Thoracic aorta endothelial cell (primary cell): Measurements from ENCODE around the gene RIGI. TPM values are rescaled to one million over a fixed set of nuclear protein-coding genes. Genes with fewer than 3 reads are reported as not detected.

ENCODE experiments used
- total RNA-seq: library from RNA; depleted of rRNA; stranded (reverse); fragments of >200 nt; gene quantifications from 2 replicates; pipeline ENCODE4 v1.2.3, GENCODE V29; 2012

Gene RIGI
- total RNA-seq, result 24.5 and 28.9 TPM in 2 replicates

DNA sequence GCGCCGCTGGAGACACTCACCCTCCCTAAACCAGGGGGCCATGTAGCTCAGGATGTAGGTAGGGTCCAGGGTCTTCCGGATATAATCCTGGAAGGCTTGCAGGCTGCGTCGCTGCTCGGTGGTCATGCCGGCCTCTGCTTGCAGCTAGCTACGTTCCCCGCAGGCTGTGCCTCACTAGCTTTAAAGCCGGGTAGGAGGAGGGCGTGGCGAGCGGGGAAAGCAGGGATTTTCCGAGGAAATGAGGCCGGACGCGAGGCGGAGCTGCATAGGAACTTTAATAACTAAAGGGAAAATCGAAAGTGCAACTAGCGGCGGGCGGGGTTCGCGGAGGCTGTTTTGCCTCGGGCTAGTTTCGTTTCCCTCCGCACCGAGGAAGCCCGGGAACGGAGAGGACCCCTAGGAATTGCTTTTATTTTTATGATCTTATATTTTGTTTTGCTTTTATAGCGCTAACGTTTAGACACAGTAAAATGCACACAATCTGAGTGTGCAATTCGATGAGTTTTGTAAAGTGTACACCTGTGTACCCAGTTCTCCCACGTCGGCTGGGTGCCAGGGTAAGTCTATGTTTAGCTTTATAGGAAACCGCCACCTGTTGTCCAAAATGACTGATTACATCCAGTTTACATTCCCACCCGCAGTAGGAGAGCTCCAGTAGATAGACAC lies at the start of gene RIGI:
TSS of gene RIGI (minus strand) at position 156 of the 666 bp plus-strand sequence. CDS start at position 126, 30 bp downstream.

DNA sequence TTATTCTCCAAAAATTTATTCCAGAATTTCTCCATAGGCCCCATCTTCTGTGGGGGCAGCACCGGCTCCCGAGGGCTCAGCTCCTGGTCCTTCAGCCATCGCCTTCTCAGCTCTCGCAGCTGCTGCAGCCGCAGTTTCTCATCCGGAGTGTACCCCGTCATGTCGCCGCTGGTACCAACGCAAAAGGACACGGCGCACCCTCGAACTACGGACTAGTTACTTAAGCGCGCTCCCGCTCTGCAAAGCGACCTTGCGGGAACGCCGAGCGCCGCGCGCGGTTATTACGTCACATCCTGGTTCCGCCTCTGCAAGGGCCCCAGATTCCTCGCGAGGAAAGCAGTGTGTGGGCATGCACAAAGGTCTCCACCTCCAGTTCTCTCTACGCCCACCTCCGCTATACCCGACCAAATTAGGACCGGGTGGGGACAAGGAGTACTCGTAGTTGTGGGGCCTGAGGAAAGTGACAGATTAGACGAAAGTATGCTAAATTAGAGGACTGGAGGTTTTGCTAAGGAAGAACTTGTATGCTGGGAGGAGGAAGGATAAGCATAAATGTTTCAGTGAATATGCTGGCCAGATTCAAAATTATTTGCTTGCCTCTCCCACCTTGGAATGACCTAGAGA lies 47.0 kb upstream of the RIGI start, which contains the start of gene NDUFB6:
TSS of gene NDUFB6 (minus strand) at position 260 of the 624 bp plus-strand sequence. CDS start at position 161, 99 bp downstream.

DNA sequence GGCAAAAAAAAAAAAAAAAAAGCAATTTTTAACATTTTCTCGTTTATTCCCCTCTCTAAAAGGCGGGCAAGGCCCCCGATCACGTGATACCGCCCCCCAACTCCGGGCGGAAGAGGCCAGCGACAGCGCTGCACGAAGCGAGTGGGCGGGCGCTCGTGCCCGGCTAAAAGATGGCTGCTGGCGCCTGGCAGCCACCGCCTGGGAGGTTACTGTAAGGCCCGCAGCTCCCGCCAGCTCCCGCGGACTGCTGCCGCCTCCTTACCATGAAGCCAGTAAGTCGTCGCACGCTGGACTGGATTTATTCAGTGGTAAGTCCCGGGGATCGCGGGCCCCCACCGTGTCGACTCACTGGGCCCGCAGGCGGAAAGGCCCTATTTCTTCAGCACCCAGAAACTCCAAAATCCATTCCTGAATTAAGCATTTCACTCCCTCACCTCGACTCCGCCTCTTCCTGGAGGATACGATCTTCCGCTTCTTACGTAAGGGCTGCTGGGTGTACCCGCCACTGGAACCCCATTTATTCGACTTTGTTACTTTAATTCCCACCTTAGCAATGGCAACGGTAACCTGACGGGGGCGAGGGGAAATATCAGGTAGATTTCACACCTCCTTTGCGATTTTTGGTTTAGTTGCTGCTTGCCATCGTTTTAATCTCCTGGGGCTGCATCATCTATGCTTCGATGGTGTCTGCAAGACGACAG lies 26.3 kb upstream of the RIGI start, which contains the start of the genes SMIM27 and TOPORS:
TSS of gene SMIM27 (plus strand) at position 156 of the 701 bp plus-strand sequence. CDS start at position 264, 108 bp downstream.
TSS of gene TOPORS (minus strand) at position 415 of the 701 bp plus-strand sequence. CDS start at position 265, 150 bp downstream.

Other genes with a start within 250 kb of the RIGI start
- gene ACO1, start 141.6 kb downstream of the RIGI start, total RNA-seq, result 79.3 and 84.1 TPM in 2 replicates
- gene SMIM27, start 26.1 kb upstream of the RIGI start, total RNA-seq, result 2.6 and 2.9 TPM in 2 replicates
- 37.9 and 40.7 TPM in 2 replicates for gene TOPORS, start 26.4 kb upstream of the RIGI start, total RNA-seq
- 45.6 and 50.0 TPM in 2 replicates for gene NDUFB6, start 47.0 kb upstream of the RIGI start, total RNA-seq
- under 0.01 TPM in 1 of 2 replicates, not detected in the other for gene TAF1L, start 109.5 kb upstream of the RIGI start, total RNA-seq